ENCODE results near the gene FOLR1. TPM values are rescaled to one million over a fixed set of nuclear protein-coding genes. Genes with fewer than 3 reads are reported as not detected.

Gene FOLR1
- total and polyA plus RNA-seq, 2 of the 4 experiments (the other 2 are of a cell fraction), result 0.24 TPM; not detected in 1

- no peak overlapping the region for H3K4me3 ChIP-seq (ENCODE audit: insufficient read depth, low read depth, low read length)
- H2AK9ac ChIP-seq (replicated peaks; ENCODE audit: low read depth, low read length, poor library complexity), result peak overlapping the region; percentile 20
- no peak overlapping the region for H3K9ac ChIP-seq (ENCODE audit: low read depth, low read length)
- H3K56ac ChIP-seq (ENCODE audit: extremely low read depth, insufficient read depth, low read length), result no peak overlapping the region
- no peak overlapping the region for H4K5ac ChIP-seq (ENCODE audit: low read depth, low read length)
- intact Hi-C loops (cut with micrococcal nuclease), result no loop called here
- H4K91ac ChIP-seq (ENCODE audit: insufficient read depth, low read depth, low read length), result no peak overlapping the region
- H3K4me1 ChIP-seq (ENCODE audit: control insufficient read depth, insufficient read depth, low read length), result peaks cover 2% of the 10 kb centered on the region; the same call in 1 of the 2 replicates
- ChIA-PET POLR2A (ENCODE audit: unreplicated experiment) (no interaction called here), CTCF (no interaction called here)
- H3K36me3 ChIP-seq (ENCODE audit: control insufficient read depth, insufficient read depth, low read length), result peaks cover 91% of the 10 kb centered on the region
- DNase-seq, result no peak
- H3K27me3 ChIP-seq (ENCODE audit: control insufficient read depth, insufficient read depth, low read length), result no peaks in the 10 kb centered on the region
- no peak overlapping the region for H2BK120ac ChIP-seq (ENCODE audit: low read depth, low read length)
- no peak overlapping the region for H3K27ac ChIP-seq (ENCODE audit: insufficient read depth, low read length)
- peaks cover 73% of the 10 kb centered on the region for H4K20me1 ChIP-seq (ENCODE audit: insufficient read depth, low read length)
- in situ Hi-C loops (cut with MboI; ENCODE audit: low sequenced_read_pairs), result no loop called here
- H3K9me3 ChIP-seq (ENCODE audit: control insufficient read depth, insufficient read depth, low read length), result no peaks in the 10 kb centered on the region
- H3K14ac ChIP-seq (replicated peaks; ENCODE audit: low read depth, low read length), result no peak overlapping the region
- WGBS, 2 experiments (ENCODE audit: extremely low coverage in 2 of 2, insufficient read length in 1 of 2), result 97% methylated on average over 4 of the region's 9 CpGs; no CpG with 5 or more reads in 1 of the 2 experiments
- H2BK15ac ChIP-seq (ENCODE audit: low read depth, low read length), result no peak overlapping the region
- H3K79me1 ChIP-seq (ENCODE audit: low read depth in 1 of 2, low read length in 2 of 2), result peaks cover 18 to 71% of the 10 kb centered on the region in 2 experiments
- H3K9me1 ChIP-seq (ENCODE audit: insufficient read depth, low read length), result peaks cover under 1% of the 10 kb centered on the region; the same call in 1 of the 2 replicates
- H2BK5ac ChIP-seq (ENCODE audit: low read depth, low read length, poor library complexity, severe bottlenecking), result no peak overlapping the region
- H2BK20ac ChIP-seq (ENCODE audit: low read depth, low read length), result no peak overlapping the region
- H3K4ac ChIP-seq (ENCODE audit: low read depth, low read length), result no peak overlapping the region
- H4K8ac ChIP-seq (ENCODE audit: low read depth in 2 of 2, low read length in 2 of 2), result no peak overlapping the region
- ATAC-seq (ENCODE audit: low read depth), result no peak
- H2AFZ ChIP-seq (replicated peaks; ENCODE audit: low read length, poor library complexity), result no peak overlapping the region
- no TSS peak for BruUV-seq (replicated peaks)
- TF ChIP-seq CHD1 (IDR thresholded peaks at IDR 0.05; ENCODE audit: low read depth, low read length) (no peak), CTCF (conservative IDR thresholded peaks at IDR 0.05; ENCODE audit: low read depth, low read length) (no peak), RCOR1 (IDR thresholded peaks at IDR 0.05; ENCODE audit: insufficient replicate concordance, low read length) (no peak), ELK1 (IDR thresholded peaks at IDR 0.05; ENCODE audit: borderline replicate concordance, low read depth, low read length) (no peak), NFE2L2 (IDR thresholded peaks at IDR 0.05; ENCODE audit: low read depth, low read length) (no peak), MXI1 (IDR thresholded peaks at IDR 0.05; ENCODE audit: borderline replicate concordance, low read depth, low read length) (no peak), MAFK (IDR thresholded peaks at IDR 0.05; ENCODE audit: low read depth, low read length) (no peak), FOS (IDR thresholded peaks at IDR 0.05; ENCODE audit: low read depth, low read length) (no peak), SMC3 (IDR thresholded peaks at IDR 0.05; ENCODE audit: low read depth, low read length) (no peak), RAD21 (IDR thresholded peaks at IDR 0.05; ENCODE audit: low read length) (no peak), CEBPB (IDR thresholded peaks at IDR 0.05; ENCODE audit: low read depth, low read length) (no peak), BHLHE40 (IDR thresholded peaks at IDR 0.05; ENCODE audit: low read depth, low read length) (no peak), RFX5 (IDR thresholded peaks at IDR 0.05; ENCODE audit: low read depth, low read length) (no peak), USF2 (IDR thresholded peaks at IDR 0.05; ENCODE audit: low read depth, low read length) (no peak)
- H2AK5ac ChIP-seq (ENCODE audit: low read depth, low read length), result no peak overlapping the region
- H3K4me2 ChIP-seq (ENCODE audit: low read depth, low read length), result no peak overlapping the region
- H3K18ac ChIP-seq (ENCODE audit: low read depth, low read length), result no peak overlapping the region
- H3K23ac ChIP-seq (ENCODE audit: low read depth, low read length), result no peak overlapping the region
- dilution Hi-C loops (cut with HindIII; ENCODE audit: low sequenced_read_pairs, unreplicated experiment), result no loop called here
Observed at GRCh38 chr11:72231396-72232259, 39.7 kb downstream of the FOLR1 start.

All from IMR-90 (cell line).